GM23338 (cell line): ENCODE measurements around the gene BEST2. TPM values are rescaled to one million over a fixed set of nuclear protein-coding genes. Genes with fewer than 3 reads are reported as not detected.

Experiments used
- ATAC-seq: fragments of 200-7000 bp; cut with Tn5 transposase; 3 replicates; pipeline ENCODE4 v1.9.1; 2020
- DNase-seq: peaks from one replicate; pipeline ENCODE4 v3.0.0-alpha.2; 2015; ENCODE audit warnings: low spot score
- H2AFZ ChIP-seq: fragments of 200-600 bp; sonication (generic); 2 replicates; pipeline ENCODE4 v1.8.0; 2016; ENCODE audit warnings: antibody characterized with exemption, mild to moderate bottlenecking, moderate library complexity
- H3F3A ChIP-seq: fragments of 200-600 bp; sonication (generic); replicated peaks from 2 replicates; pipeline ENCODE4 v1.8.0; 2017; ENCODE audit warnings: antibody characterized with exemption, mixed run types, low read depth
- H3K27ac ChIP-seq: fragments of 200-600 bp; sonication (generic); 2 replicates; pipeline ENCODE4 v1.6.1; 2016; ENCODE audit warnings: low read depth
- H3K27me3 ChIP-seq: fragments of 200-600 bp; sonication (generic); 2 replicates; pipeline ENCODE4 v1.8.0; 2016; ENCODE audit warnings: mild to moderate bottlenecking, mixed run types, moderate library complexity; ENCODE audit not compliant: insufficient read depth
- H3K36me3 ChIP-seq: fragments of 200-600 bp; sonication (generic); 2 replicates; pipeline ENCODE4 v1.8.0; 2016; ENCODE audit warnings: mild to moderate bottlenecking; ENCODE audit not compliant: insufficient read depth
- H3K4me1 ChIP-seq: fragments of 200-600 bp; sonication (generic); 2 replicates; pipeline ENCODE4 v1.8.0; 2016; ENCODE audit warnings: mild to moderate bottlenecking, moderate library complexity; ENCODE audit not compliant: insufficient read depth
- H3K4me2 ChIP-seq: fragments of 200-600 bp; sonication (generic); 2 replicates; pipeline ENCODE4 v1.7.1; 2017; ENCODE audit warnings: mixed run types
- H3K4me3 ChIP-seq: fragments of 200-600 bp; sonication (generic); 2 replicates; pipeline ENCODE4 v1.6.1; 2016; ENCODE audit warnings: mixed run types
- H3K79me2 ChIP-seq: fragments of 200-600 bp; sonication (generic); replicated peaks from 2 replicates; pipeline ENCODE4 v1.8.0; 2017; ENCODE audit warnings: mild to moderate bottlenecking; ENCODE audit not compliant: insufficient read depth
- H3K9me2 ChIP-seq: fragments of 200-600 bp; sonication (generic); 2 replicates; pipeline ENCODE4 v1.8.0; 2017; ENCODE audit not compliant: insufficient read depth
- H4K20me1 ChIP-seq: fragments of 200-600 bp; sonication (generic); replicated peaks from 2 replicates; pipeline ENCODE4 v1.8.0; 2017; ENCODE audit warnings: mild to moderate bottlenecking; ENCODE audit not compliant: insufficient read depth
- H3K27ac Mint-ChIP-seq: 2 replicates; pipeline ENCODE4 v1.8.0; 2020; ENCODE audit warnings: inconsistent platforms, mild to moderate bottlenecking, moderate library complexity, mixed read lengths
- H3K27me3 Mint-ChIP-seq: 3 replicates; pipeline ENCODE4 v1.8.0; 2022; ENCODE audit warnings: low read depth, mild to moderate bottlenecking, moderate library complexity, mixed read lengths, inconsistent platforms; ENCODE audit not compliant: insufficient read depth, poor library complexity
- H3K36me3 Mint-ChIP-seq: 3 replicates; pipeline ENCODE4 v1.8.0; 2021; ENCODE audit warnings: low read depth, mild to moderate bottlenecking, inconsistent platforms, moderate library complexity, mixed read lengths
- H3K4me1 Mint-ChIP-seq: 3 replicates; pipeline ENCODE4 v1.8.0; 2020; ENCODE audit warnings: mild to moderate bottlenecking, inconsistent platforms, mixed read lengths
- H3K4me3 Mint-ChIP-seq: 3 replicates; pipeline ENCODE4 v1.8.0; 2021; ENCODE audit warnings: moderate library complexity, mild to moderate bottlenecking, inconsistent platforms, mixed read lengths
- H3K9me3 Mint-ChIP-seq: 3 replicates; pipeline ENCODE4 v1.8.0; 2020; ENCODE audit warnings: moderate library complexity, mild to moderate bottlenecking, inconsistent platforms, mixed read lengths
- CREB1 ChIP-seq: fragments of 250-450 bp; sonication (Bioruptor Pico); IDR thresholded peaks from 2 replicates; pipeline ENCODE4 v1.5.0; 2020; ENCODE audit warnings: low read depth, mild to moderate bottlenecking, moderate library complexity
- CTCF ChIP-seq, 2 experiments: fragments of 200-600 bp in 1 of 2; sonication (generic) in 1 of 2; conservative IDR thresholded peaks; 2 replicates each; pipeline versions ENCODE4 v1.5.1 to v1.6.1; 2016 to 2017; ENCODE audit warnings: antibody characterized with exemption in 2 of 2, low read depth in 2 of 2, mild to moderate bottlenecking in 2 of 2, moderate library complexity in 1 of 2
- ETS1 ChIP-seq: IDR thresholded peaks from 2 replicates; pipeline ENCODE4 v1.6.1; 2016; ENCODE audit warnings: antibody characterized with exemption
- EZH2 ChIP-seq: fragments of 200-600 bp; sonication (generic); IDR thresholded peaks from one replicate; pipeline ENCODE4 v1.8.0; 2017; ENCODE audit warnings: antibody characterized with exemption, mild to moderate bottlenecking, low read depth; ENCODE audit not compliant: unreplicated experiment
- EZH2phosphoT487 ChIP-seq: fragments of 200-600 bp; sonication (generic); IDR thresholded peaks from one replicate; pipeline ENCODE4 v1.8.1; 2018; ENCODE audit warnings: antibody characterized with exemption; ENCODE audit not compliant: unreplicated experiment
- JUNB ChIP-seq: IDR thresholded peaks from one replicate; pipeline ENCODE4 v1.6.1; 2016; ENCODE audit warnings: antibody characterized with exemption; ENCODE audit not compliant: unreplicated experiment
- NANOG ChIP-seq: IDR thresholded peaks from 2 replicates; pipeline ENCODE4 v1.6.1; 2016; ENCODE audit warnings: antibody characterized with exemption, borderline replicate concordance
- POLR2AphosphoS5 ChIP-seq: IDR thresholded peaks from 2 replicates; pipeline ENCODE4 v1.6.1; 2016; ENCODE audit warnings: antibody characterized with exemption, low read depth
- REST ChIP-seq: IDR thresholded peaks from one replicate; pipeline ENCODE4 v1.6.1; 2018; ENCODE audit warnings: antibody characterized with exemption; ENCODE audit not compliant: unreplicated experiment
- STAT1 ChIP-seq: IDR thresholded peaks from one replicate; pipeline ENCODE4 v1.6.1; 2016; ENCODE audit warnings: antibody characterized with exemption; ENCODE audit not compliant: unreplicated experiment
- ZNF114 ChIP-seq: fragments of 250-450 bp; sonication (Bioruptor Pico); IDR thresholded peaks from 2 replicates; pipeline ENCODE4 v1.5.0; 2020; ENCODE audit warnings: mild to moderate bottlenecking, moderate library complexity
- ZNF331 ChIP-seq: fragments of 250-450 bp; sonication (Bioruptor Pico); IDR thresholded peaks from 2 replicates; pipeline ENCODE4 v1.5.0; 2020; ENCODE audit warnings: low read depth, mild to moderate bottlenecking, moderate library complexity
- ZNF462 ChIP-seq: fragments of 250-450 bp; sonication (Bioruptor Pico); IDR thresholded peaks from 2 replicates; pipeline ENCODE4 v1.5.0; 2020; ENCODE audit warnings: mild to moderate bottlenecking, moderate library complexity
- polyA plus RNA-seq: library from polyadenylated mRNA; unstranded; fragments of >200 nt; fragmentation: Nextera tagmentation; extraction: Ambion mirVana; gene quantifications from 2 replicates; pipeline ENCODE4 v1.2.1, GENCODE V29; 2016
- total RNA-seq: library from RNA; depleted of rRNA; stranded (reverse); fragments of >200 nt; shearing (Covaris generic); gene quantifications from 2 replicates; pipeline ENCODE4 v1.2.3, GENCODE V29; 2014

Gene BEST2
- total and polyA plus RNA-seq, 2 experiments from 2014 or later, result 1.2 to 10.4 TPM

- H3K27me3 Mint-ChIP-seq, result peaks cover 29% of the 10 kb centered on the region
- no peak overlapping the region for H3K4me2 ChIP-seq
- no peak for DNase-seq
- no peaks in the 10 kb centered on the region for H4K20me1 ChIP-seq
- H3K27me3 ChIP-seq, result peaks cover 19% of the 10 kb centered on the region
- no peaks in the 10 kb centered on the region; the same call in 2 of the 3 replicates for H3K9me3 Mint-ChIP-seq
- no peaks in the 10 kb centered on the region; the same call in 2 of the 3 replicates for H3K36me3 Mint-ChIP-seq
- H3K9me2 ChIP-seq, result no peaks in the 10 kb centered on the region
- TF ChIP-seq ZNF331 (CRISPR knock-in tag) (no peak), ZNF462 (CRISPR knock-in tag) (no peak), EZH2 (no peak), CREB1 (no peak), NANOG (no peak), ETS1 (no peak), JUNB (no peak), EZH2phosphoT487 (no peak), ZNF114 (no peak), STAT1 (no peak), POLR2AphosphoS5 (no peak), CTCF (conservative IDR thresholded peaks at IDR 0.05; ENCODE audit: low read depth in 2 of 2) (no peak), REST (no peak)
- no peak overlapping the region for H2AFZ ChIP-seq
- no peak overlapping the region for H3K4me3 ChIP-seq
- H3K79me2 ChIP-seq, result no peaks in the 10 kb centered on the region
- no peaks in the 10 kb centered on the region for H3K36me3 ChIP-seq
- no peak for ATAC-seq
- H3K27ac ChIP-seq, result no peak overlapping the region
- H3K4me3 Mint-ChIP-seq, result no peak overlapping the region
- H3K4me1 Mint-ChIP-seq, result peaks cover 27% of the 10 kb centered on the region
- peaks cover 26% of the 10 kb centered on the region; the same call in 1 of the 2 replicates for H3F3A ChIP-seq
- H3K27ac Mint-ChIP-seq, result no peak overlapping the region
- peaks cover 32% of the 10 kb centered on the region for H3K4me1 ChIP-seq
These were observed 35.9 kb downstream of the BEST2 start for GRCh38 chr19:12787458-12787857.
